Stimulated activated CD8-positive, alpha-beta memory T cell treated with anti-CD3 and anti-CD28 coated beads, Interleukin-12 subunit alpha, Interleukin-12 subunit beta, amount 100 ng/mL, for 24 hours (primary cell): ENCODE measurements around the gene ACYP2.
"Not testable (repeated sequence)": the region's sequence is repeated elsewhere in the genome, so short reads cannot be mapped to it uniquely, and the experiment has no call there.

ENCODE experiments used
- DNase-seq: peaks from one replicate; pipeline ENCODE4 v3.0.0-alpha.2; 2020; ENCODE audit errors: extremely low read depth

The ACYP2 gene

DNA sequence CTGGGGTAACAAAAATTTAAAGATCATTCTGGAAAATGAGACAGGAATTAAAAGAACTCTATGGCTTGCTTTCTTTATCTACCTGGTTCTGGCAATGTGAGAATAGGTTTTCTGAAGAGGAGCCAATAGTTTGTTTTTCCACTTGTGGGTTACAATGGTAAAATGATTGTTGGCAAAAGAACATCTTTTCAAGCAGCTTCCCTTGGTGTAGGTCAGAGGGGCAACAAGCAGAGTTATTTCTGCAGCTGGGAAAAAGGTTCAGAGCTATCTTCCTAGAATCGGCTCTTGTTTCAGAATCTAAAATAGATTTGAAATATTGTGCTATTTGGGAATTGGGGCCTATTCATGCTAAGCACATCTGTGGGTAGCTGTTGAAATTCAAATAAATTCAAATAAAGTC, 152.2 kb downstream of the ACYP2 start:
- no peak for DNase-seq

DNA sequence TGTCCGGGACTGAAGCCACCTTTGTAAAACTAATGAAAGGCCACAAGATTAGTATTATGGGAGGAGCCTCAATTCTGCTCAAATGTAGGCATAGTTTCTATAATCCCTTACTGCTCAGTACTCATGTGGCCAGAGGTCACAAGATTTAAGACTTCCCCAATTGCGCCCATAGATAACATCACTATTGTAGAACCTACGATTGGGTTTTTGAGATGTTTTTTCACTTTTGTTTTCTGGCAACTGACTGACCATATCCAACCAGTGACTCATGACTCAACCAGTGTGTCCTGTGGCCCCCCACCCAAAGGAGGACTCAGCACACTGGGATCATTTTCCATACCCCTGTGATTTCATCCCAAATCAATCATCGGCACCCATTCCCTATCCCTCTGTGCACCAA, 155.8 kb downstream of the ACYP2 start:
- no peak for DNase-seq

DNA sequence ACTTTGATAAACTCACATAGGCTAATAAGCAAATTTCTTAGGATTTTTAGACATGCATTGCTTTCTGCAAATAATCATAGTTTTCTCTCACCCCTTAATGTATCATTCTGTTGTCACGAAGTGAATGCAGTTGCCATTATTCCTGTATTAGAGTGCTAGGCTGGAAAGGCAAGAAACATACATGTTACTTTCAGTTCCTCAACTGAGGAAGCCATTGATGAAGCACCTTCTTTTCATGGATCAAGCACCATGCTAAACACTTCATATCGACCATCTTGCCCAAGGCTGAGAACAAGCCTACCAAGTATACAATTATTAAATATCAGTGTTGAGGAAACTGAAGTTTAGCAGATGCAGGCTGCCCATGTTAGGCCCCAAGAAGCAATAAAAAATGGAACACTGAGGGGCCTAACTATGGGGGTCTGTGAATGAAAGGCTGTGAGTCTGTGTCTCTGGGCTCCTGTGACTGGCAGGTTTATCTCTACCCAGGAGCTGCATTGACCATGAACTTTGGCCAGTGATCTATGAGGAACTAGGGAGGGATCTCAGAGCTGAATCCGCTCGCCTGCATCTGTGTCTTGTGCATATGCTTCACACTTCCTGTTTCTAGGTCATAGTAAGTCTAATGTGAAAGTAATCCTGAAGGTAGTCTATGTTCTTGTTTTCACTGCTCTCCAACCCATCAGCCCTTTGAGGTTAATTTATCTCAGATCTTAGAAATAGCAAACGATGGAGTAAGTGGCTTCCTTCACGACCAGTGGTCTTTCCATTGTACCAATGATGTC, 156.6 kb downstream of the ACYP2 start:
- no peak for DNase-seq

DNA sequence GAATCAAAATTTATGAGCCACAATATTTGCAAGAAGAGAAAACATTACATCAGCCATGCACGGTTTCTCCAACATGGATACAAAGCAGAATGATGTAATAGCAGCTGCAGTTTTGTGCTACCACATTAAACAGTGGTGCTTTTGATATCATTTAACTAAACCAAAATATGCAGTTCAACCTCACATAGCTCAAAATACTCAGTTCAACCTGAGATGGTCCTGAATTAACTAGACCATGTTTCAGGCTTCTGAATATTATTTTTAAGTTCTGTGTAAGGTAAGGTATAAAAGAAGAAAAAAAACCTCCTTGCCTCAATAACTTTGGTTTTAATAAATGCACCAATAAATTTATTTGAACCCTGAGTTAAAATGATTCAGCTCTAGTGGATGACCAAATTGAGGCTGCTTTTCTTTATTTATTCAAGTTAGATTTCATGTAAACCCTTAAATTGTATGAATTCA, 159.4 kb downstream of the ACYP2 start:
- no peak for DNase-seq

DNA sequence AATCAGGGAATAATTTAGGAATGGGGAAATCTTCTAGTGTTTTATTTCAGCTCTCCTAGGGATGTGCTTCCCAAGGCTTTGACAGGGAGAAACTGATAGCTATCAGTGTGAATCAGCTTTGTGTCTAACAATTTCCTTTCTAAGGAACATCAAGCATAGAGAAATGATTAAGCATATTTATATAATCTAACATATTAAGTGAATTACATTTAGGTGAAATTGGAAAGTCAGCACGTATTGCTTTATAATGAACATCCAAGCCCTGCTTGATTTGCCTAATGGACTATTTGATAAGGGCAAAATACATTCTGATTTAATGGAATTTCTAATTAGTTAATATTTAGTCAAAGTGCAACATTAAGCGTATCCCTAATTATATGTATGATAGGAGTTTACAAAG, 160.1 kb downstream of the ACYP2 start:
- DNase-seq, result no peak

DNA sequence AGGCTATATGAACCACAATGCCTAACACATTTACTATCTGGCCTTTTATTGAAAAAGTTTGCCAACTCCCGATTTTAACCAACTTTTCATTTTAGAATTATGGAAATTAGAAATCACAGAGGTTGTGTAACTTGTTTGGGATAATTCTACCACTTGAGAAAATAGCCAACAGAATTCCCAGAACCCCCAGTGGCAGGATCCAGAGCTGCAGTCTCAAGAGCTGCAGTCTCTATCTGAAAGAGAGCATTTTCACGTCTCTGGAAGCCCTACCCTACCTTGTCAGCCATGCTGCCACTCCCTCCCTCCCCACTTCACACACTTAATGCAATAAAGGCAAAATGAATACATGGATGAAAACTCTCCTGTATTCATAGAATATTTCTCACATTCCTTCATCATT, 164.0 kb downstream of the ACYP2 start:
- no peak for DNase-seq

DNA sequence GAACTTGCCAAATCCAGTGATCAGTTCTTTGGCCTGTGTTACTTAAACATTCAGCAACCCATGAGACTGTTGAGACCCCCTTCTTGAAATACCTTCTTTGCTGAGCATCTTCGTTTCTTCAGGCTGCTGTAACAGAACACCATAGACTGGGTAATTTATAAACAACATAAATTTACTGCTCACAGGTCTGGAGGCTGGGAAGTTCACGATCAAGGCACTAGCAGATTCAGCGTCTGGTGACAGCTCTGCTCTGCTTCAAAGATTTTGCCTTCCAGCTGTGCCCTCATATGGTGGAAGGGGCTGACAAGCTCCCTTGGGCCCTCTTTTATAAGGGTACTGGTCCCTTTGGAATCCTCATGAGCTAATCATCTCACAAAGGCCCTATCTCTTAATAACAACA, 169.4 kb downstream of the ACYP2 start:
- no peak for DNase-seq

DNA sequence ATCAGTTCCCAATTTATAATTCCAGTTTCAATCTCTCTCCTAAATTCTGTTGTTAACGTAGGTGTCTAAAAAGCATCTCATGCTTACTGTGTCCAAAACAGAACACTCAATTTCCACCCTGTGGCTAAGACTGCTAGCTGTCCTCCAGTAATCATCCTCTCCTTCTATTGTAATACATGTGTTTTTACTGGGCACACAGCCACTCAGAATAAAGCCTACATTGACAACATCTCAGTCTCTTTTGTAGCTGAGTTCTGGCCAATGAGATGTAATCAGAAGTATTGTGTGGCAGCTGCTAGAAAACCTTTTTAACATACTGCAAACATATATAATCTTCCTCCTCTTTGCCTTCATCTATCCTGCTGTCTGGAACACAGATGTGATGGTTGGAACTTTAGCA, 170.0 kb downstream of the ACYP2 start:
- no peak for DNase-seq

DNA sequence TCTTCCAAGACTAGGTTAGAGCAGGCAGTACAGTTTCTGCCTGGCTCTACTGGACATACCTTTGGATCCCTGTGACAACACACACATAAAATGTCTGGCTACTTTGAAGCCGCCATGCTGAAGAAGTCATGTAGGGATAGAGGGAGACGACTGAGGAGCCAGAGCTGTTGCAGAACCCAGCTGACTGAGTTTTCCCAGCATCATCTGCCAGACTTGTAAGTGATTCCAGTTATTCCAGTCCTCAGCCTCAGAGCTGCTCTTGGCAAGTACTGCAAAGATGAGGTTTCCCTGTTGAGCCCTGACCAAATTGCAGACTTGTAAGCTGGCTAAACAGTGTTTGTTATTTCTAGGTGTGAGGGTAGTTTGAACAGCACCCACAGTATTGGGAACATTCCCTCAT, 172.1 kb downstream of the ACYP2 start:
- DNase-seq, result no peak

DNA sequence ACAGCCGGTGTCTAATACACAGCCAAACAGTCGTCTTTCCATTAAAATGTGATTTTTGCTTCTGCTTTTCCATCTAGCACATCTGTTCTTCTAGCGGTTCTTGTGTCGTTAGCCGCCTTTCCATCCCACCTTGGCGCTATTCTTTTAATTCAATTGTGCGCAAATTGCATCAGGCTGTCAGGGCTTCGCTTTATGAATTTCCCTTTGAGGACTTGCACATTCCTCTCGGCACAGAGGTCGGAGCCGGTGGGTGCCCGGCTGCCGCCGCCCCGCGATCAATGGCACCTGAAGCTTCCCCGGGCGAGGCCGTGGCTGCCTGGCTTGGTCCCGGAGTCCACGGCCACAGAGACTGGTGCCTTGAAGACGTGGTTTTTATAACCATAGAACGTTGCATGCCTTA, 174.5 kb downstream of the ACYP2 start:
- no peak for DNase-seq

DNA sequence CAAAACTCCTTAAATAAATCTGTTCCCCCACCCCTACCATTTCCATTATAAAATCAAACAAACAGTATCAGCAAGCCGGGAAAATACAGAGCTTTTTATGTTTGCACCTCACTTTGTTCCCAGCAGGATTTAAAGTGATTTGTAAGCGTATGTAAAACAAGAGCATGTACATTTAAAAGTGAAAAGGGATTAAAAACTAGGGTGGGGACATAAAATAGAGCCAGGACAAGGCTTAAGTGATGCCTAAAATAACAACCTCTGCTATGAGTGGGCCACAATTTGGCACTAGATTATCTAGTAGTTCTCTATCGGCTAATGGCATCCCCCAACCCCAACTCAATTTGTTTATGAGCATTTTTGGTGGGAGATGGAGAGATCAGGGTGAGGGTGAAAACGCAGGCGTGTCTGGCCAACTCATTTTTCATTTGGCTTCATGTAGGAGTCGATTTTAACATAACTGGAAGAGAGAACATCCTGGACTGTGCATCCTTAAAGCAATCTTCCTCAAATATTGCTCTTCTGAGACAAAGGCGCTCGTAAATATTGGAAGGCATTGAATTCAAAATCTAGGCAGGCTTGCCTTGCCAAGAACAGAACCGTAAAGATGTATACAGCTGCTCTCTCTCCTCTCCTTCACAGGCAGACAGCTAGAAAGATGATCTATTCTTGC, 175.1 kb downstream of the ACYP2 start:
- no peak for DNase-seq

DNA sequence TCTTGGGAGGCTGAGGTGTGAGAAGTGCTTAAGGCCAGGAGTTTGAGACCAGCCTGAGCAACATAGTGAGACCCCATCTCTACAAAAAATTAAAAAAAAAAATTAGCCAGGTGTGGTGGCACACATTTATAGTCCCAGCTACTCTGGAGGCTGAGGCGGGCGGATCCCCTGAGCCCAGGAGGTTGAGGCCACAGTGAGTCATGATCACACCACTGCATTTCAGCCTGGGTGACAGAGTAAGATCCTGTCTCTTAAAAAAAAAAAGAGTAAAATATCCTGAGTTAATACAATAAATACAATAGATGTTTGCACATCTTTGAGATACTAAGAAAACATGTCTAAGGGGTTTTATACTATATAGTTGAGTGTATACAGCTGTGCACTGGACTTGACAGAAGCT, 179.2 kb downstream of the ACYP2 start:
- not testable (repeated sequence) for DNase-seq

DNA sequence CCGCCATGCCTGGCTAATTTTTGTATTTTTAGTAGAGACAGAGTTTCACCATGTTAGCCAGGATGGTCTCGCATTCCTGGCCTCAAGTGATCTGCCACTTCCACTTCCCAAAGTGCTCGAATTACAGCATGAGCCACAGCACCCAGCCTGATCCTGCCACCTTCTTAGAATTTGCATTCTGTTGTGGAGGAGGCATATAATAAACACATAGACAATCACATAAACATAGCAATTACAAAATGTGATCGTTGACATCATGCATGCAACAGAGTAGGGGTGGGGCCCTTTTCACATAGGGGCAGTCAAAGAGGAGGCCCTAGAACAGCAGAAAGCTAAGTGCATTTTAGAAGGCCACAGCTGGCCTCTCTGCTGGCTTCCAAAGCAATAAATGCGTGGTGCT, 180.5 kb downstream of the ACYP2 start:
- no peak for DNase-seq

DNA sequence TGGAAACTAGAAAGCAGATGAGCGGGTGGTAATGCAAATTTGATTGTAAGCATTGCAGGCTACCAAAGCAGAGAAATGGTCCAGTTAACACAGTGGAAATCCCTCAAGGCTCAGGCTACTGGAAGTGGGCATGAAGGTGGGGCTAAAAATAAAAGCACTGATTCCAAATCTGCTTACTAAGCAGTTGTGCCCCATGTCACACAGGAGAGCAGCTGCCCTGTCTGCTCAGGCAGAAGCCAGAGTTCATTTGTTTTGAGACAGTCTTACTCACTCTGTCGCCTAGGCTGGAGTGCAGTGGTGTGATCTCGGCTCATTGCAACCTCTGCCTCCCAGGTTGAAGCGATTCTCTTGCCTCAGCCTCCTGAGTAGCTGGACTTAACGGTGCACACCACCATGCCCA, 183.1 kb downstream of the ACYP2 start:
- DNase-seq, result no peak

DNA sequence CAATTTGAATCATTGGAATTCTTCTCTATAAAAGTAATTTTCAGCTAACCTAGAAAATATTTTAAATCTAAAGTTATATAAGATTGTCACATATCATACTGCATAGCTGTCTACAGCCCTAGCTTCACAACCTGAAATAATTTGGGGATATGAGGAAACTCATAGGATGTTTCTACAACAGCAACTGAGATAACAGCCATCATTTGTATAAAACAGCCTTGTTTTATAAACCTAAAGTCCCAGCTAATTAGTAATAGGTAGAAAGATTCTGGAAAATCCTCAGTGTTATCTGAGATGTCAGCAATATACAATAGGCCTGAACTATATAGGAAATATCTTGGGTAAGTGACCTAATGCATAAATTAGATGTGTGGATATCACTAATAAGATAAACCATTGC, 188.2 kb downstream of the ACYP2 start:
- DNase-seq, result no peak

DNA sequence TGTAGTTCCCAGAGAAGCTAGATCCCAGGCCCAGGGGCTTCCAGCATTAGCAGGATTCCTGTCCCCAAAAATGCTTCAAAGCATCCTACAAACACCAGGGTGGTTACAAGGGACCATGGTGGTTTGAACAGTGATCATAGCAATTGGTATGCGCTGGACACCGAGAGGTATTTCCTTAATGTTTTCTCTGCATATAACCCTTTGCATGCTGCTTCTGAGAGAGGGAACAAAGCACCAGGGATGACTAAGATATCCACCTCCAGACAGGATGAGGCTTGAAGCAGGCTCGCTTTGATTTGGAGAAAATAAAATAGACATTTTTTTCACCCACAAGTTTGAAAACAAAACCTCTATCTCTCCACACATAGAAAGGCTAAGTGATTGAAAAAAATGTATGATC, 191.1 kb downstream of the ACYP2 start:
- no peak for DNase-seq

DNA sequence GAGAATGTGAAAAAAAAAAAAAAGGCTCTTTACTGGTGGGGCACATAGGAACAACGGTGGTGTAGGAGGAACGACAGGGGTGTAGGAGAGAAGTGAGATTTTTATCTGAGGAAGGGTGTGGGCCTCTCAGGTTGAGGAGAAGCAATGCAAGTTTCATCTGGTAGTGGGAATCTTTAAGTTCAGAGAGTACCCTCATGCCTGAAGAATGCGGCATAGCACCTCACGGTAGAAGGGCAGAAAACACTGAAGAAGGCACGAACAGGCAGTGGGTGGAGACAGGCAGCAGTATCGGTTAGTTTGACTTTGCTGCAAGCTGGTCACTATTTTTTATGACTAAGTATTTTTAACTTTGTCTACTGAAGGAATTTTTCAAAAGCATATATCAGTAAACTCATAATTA, 192.8 kb downstream of the ACYP2 start:
- DNase-seq, result no peak

DNA sequence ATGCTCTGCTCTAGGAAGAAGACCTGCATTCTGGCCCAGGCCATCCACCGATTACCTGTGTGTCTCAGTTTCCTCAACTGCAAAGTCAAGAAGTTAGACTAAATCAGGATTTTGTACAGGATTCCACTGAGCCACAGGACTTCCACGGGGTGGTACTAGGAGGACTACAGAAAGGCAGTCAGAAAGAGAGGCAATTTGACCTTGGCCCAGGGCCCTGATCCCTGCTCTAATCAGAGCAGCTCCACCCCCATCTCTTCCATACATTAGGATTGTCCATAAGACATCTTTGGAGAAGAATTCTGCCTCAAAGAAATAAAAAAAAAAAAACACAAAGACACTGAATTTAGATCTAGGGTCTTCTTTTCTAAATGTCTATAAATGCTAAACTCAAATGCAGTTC, 193.4 kb downstream of the ACYP2 start:
- DNase-seq, result no peak

DNA sequence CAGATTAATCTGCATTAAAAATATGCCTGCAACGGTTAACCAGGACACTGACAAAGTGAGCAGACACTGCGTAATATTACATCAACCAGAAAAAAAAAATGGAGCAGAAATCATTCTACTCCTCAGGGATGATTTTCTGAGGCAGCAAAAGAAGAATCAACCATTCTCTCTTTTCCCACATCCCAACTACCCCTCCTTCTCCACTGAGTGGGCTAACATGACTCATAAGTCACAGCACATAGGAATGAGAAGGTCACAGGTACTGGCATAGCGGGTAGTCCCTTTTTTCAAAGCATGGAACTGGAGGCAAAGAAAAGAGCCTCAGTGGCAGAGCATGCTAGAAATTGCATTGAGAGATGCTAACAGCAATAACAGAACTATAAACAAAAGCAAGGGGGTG, 194.9 kb downstream of the ACYP2 start:
- DNase-seq, result no peak

DNA sequence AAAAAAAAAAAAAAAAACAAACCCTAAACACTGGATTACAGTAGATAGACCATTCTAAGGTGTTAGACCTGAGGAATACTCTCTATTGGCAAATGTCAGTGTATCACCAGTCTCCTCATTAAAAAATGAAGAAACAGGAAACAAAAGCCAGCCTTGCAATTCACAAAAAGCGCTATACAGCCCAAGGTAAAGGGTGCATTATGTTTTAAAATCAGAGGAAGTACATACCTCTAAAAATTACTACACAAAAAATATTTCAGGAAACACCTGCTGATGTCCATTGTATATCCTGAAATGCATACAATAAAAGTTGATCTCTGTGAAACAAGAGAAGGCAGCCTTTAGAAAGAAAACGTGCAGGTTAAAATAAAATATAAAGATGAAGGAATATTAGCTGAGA, 195.5 kb downstream of the ACYP2 start:
- DNase-seq, result no peak

DNA sequence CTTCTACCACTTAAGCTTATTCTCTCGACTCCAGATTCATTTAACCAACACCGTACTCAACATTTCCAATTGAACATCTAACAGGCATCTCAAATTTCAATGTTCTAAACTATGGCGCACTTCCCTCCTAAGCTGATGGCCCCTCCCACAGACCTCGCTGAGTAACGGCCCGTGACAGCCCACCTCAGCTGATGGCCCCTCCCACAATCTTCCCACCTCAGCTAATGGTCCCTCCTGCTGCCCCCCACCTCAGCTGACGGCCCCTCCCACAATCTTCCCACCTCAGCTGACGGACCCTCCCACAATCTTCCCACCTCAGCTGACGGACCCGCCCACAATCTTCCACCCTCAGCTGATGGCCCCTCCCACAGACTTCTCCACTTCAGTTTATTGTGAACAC, 197.7 kb downstream of the ACYP2 start:
- no peak for DNase-seq

DNA sequence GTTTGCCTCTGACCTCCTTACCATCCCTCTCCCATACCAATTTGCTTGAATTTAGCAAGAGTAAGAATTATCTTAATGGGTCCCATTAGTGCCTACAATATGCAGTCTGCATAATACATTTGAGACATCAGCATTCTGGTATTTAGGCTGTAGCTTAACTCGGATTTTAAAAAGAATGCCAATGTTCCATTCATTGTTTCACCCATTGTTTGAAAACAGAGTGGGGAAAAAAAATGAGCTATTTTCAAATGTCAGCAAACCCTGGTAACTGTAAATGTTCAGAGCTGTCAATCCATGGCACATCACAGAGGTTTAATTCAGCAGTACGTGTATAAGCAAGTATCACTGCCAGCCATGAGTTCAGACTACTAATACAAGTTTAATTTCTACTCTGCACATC, 202.6 kb downstream of the ACYP2 start:
- no peak for DNase-seq

DNA sequence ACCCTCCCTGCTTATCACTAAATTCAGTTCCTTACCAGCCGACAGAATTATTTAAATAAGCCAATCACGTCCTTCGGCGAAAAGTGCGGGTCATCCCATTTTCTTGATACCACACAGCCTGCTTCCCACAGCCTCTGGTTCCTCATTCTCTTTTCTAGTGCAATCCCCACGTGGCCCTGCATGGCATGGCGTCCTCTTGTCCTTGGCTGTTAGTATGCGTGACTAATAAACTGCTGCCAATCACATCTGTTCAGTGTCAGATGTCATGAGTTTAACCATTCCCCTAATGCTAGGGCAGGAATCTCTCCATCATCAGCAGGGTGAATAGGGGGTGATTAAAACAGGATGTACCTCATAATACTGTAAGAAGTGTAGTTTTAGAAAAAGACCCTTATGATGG, 203.4 kb downstream of the ACYP2 start:
- DNase-seq, result no peak

DNA sequence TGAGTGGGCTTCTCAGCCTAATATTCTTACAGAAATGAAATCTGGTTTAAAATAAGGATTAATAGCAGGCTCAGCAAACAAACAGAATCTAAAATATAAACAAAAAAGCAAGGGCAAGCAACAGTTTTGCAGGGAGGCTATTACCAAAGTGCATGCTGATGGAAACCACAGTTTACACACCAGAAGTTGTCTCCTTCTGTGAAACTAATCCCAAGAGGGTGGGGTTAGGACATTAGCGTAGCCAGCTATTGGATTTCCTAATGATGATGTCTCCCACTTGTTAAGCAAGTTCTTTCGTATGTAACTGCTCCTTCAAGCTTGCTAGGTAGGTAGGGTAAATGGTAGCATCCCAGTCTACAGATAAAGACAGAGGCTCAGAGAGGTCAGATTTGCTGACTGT, 205.6 kb downstream of the ACYP2 start:
- DNase-seq, result no peak
